ENCODE measurements around the gene LIME1.

Gene LIME1

GRCh38 chr20:63750807-63751470 is 14.5 kb downstream of the LIME1 start:
- no peak for DNase-seq

- DNase-seq: no peak
These were observed 15.2 kb downstream of the LIME1 start for GRCh38 chr20:63751471-63752271.

GRCh38 chr20:63752411-63753101 is 16.1 kb downstream of the LIME1 start:
- no peak for DNase-seq

GRCh38 chr20:63753381-63753780 is 16.9 kb downstream of the LIME1 start:
- no peak for DNase-seq

GRCh38 chr20:63754008-63754407 is 17.5 kb downstream of the LIME1 start:
- DNase-seq: no peak

- DNase-seq: no peak
These were observed 19.6 kb downstream of the LIME1 start for GRCh38 chr20:63755933-63756647.

DNA sequence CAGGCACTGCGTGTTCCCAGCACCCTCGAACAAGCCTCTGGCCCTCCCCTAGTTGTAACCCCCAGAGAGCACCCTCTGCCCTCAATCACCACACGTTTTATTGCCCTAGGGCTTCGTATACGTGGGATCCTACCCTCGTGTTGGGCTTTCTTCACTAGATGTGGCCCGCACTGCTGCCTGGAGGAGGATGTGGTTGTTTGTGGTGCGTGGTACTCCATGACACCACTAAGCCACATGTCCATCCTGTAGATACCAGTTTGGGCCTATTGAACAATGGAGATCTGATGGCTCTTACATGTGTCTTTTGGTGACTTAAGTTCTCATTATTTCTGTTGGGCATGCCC is 20.2 kb downstream of the LIME1 start:
- no peak for DNase-seq

DNA sequence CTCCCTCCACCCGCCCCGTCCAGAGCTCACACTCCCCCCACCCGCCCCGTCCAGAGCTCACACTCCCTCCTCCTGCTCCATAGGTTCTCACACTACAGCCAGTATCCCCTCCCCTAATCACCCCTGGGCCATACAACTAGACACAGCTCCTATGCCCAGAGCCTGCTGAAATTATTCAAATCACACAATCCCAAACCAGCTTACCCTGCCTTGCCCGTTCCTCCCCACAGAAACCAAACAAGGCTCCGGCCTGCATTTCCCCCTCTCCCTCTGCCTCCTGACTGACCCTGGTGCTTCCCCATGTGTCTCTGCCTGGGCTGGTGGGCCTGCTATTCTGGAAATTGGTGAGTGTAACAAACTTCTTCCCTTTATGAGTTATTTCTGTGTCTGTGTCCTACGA is 21.7 kb downstream of the LIME1 start:
- no peak for DNase-seq

GRCh38 chr20:63759377-63759901 is 23.0 kb downstream of the LIME1 start:
- DNase-seq: no peak

GRCh38 chr20:63765082-63765873 is 28.8 kb downstream of the LIME1 start:
- no peak for DNase-seq

GRCh38 chr20:63765902-63766301 is 29.4 kb downstream of the LIME1 start:
- no peak for DNase-seq

- DNase-seq: no peak
These were observed 30.4 kb downstream of the LIME1 start for GRCh38 chr20:63766695-63767426.

- DNase-seq: no peak
These were observed 31.0 kb downstream of the LIME1 start for GRCh38 chr20:63767456-63767855.

GRCh38 chr20:63767886-63768285 is 31.4 kb downstream of the LIME1 start:
- no peak for DNase-seq

DNA sequence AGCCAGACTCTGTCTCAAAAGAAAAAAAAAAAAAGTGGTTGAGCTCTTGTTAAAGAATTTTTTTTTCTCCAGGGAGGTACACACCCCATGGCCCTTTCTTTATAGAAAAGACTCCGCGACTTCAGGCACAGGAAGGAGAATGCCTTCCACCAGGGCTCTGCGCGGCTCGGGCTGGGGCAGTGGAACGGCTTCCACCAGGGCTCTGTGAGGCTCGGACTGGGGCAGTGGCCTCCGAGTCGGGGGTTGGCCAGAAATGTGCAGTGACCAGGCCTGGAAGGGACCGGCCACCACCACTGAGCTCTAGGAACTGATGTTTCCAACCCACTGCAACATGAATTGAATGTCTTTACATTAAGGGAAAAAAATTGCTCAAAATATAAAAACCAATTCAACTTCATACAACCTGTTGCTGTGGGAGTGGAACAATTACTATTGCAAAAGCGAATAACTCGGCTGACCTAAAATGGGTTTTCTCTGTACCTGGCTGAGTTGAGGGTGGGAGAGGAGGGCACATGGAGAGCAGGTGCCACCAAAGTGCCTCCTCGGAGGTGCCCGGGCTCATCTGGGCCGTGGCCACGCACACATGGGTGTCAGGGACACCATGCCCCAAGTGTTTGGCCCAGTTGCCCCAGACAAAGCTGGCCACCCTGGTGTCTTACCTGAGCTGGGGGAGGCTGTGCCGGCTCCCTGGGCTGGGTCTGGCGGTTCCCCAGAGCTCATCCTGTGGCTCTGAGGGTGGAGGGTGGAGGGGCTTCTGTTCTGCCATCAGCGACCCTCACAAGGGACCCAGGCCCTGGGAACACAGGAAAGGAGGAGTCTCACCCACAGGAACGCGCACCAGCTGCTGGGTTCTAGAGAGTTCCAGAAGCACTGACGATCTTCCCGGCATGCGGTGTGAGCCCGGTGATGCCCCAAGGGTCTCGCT is 32.4 kb downstream of the LIME1 start:
- DNase-seq: no peak

DNA sequence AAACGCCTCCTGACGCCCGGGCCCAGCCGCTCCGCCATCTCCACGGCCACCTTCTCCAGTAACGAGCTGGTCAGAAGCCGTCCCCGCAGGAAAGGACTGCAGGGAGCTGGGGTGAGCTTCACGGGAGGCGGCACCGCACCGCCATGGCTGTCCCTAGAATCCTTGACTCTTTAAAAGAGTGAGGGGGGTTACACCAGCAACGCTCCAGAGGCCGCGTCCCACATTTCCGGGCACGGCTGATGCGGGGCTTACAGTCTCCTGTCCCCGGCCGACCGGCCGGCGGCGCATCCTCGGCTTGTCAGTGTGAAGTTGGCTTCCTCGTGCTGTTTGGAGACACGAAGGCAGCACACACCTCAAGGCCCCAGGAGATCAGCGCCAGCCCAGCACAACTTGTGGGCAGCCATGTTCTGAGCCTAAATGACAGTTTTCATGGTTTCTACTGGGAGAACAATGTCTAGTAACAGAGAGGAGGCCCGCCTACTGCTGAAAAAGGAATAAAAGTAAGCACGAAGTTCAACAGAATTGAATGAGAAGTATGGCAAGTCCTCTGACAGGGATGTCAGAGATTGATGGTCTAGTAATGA is 33.5 kb downstream of the LIME1 start:
- DNase-seq: no peak

- no peak for DNase-seq
These were observed 34.7 kb downstream of the LIME1 start for GRCh38 chr20:63771046-63771707.

DNA sequence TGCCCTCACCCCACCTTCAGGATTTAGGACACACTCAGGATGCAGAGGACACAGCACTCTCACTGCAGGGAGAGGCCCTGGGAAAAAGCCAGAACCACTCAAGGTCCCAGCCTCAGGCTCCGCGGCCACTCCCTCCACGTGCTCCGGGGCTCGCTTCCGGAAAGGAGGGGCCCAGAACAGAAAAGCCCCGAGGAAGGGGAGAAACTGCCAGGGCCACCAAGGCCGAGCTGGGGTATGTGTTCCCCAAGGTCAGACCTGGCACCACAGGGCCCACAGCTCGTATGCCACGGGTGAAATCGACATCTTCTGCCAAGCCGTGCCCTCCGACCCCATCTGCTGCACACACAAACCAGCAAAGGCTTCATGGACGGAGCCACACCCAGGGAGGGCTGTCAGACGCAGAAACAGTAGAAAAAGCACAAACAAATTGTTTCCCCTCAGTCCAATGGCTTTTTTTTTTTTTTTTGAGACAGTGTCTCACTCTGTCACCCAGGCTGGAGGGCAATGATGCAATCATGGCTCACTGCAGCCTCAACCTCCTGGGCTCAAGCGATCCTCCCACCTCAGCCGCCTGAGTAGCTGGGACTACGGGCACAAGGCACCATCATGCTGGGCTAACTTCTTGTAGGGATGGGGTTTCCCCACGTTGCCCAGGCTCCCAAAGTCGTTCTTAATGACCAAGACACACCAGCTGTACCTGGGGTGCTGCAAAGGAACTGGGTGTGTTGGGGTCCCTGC is 36.5 kb downstream of the LIME1 start:
- DNase-seq: peak; percentile 9

Data from fibroblast of skin of scalp (primary cell).